CD8-positive, alpha-beta memory T cell (primary cell): ENCODE results near the gene GRAMD4. TPM values are rescaled to one million over a fixed set of nuclear protein-coding genes. Genes with fewer than 3 reads are reported as not detected.

Experiments used
- CTCF ChIA-PET: fragments of 350-600 bp; sonication (Branson Sonifier 250); formaldehyde crosslinking; loops from one replicate; lab custom pipeline; 2021; ENCODE audit warnings: antibody characterized with exemption; lab: Charles Lee
- POLR2A ChIA-PET: fragments of 350-600 bp; sonication (Branson Sonifier 250); formaldehyde crosslinking; loops from one replicate; lab custom pipeline; 2021; ENCODE audit warnings: antibody characterized with exemption; lab: Charles Lee
- DNase-seq, 5 donors: peaks; one replicate each; pipeline versions ENCODE4 v3.0.0 to v3.0.0-alpha.2; 2020 to 2022; ENCODE audit warnings: mixed read lengths in 1 of 5
- H3K27ac ChIP-seq: one replicate; pipeline ENCODE4 v1.7.0; 2013; ENCODE audit warnings: low read depth, mild to moderate bottlenecking, low read length, moderate library complexity
- H3K27me3 ChIP-seq: 2 replicates; pipeline ENCODE4 v1.7.0; 2013; ENCODE audit warnings: low read length, mild to moderate bottlenecking; ENCODE audit not compliant: insufficient read depth, poor library complexity, severe bottlenecking
- H3K36me3 ChIP-seq: 2 replicates; pipeline ENCODE4 v1.7.0; 2013; ENCODE audit warnings: mild to moderate bottlenecking, low read length, moderate library complexity; ENCODE audit not compliant: insufficient read depth
- H3K4me1 ChIP-seq: 2 replicates; pipeline ENCODE4 v1.7.0; 2013; ENCODE audit warnings: mild to moderate bottlenecking, low read length, moderate library complexity; ENCODE audit not compliant: insufficient read depth
- H3K4me3 ChIP-seq: 2 replicates; pipeline ENCODE4 v1.7.0; 2013; ENCODE audit warnings: mild to moderate bottlenecking, low read length
- H3K9me3 ChIP-seq: 2 replicates; pipeline ENCODE4 v1.7.0; 2013; ENCODE audit warnings: mild to moderate bottlenecking, low read length
- H3K27ac Mint-ChIP-seq, 8 donors: one replicate each; pipeline ENCODE4 v1.8.0; 2020 to 2021; ENCODE audit warnings: mixed read lengths in 8 of 8, mild to moderate bottlenecking in 6 of 8, inconsistent platforms in 3 of 8, moderate library complexity in 3 of 8
- H3K27me3 Mint-ChIP-seq, 2 donors: one replicate each; pipeline ENCODE4 v1.8.0; 2020 to 2021; ENCODE audit warnings: mixed read lengths in 2 of 2, mild to moderate bottlenecking in 1 of 2, moderate library complexity in 1 of 2
- H3K36me3 Mint-ChIP-seq, 3 donors: one replicate each; pipeline ENCODE4 v1.8.0; 2020 to 2021; ENCODE audit warnings: mixed read lengths in 3 of 3, inconsistent platforms in 1 of 3, mild to moderate bottlenecking in 1 of 3
- H3K4me1 Mint-ChIP-seq, 3 donors: one replicate each; pipeline ENCODE4 v1.8.0; 2020 to 2021; ENCODE audit warnings: mixed read lengths in 3 of 3, inconsistent platforms in 1 of 3, mild to moderate bottlenecking in 1 of 3
- H3K4me3 Mint-ChIP-seq, 7 donors: one replicate each; pipeline ENCODE4 v1.8.0; 2020 to 2021; ENCODE audit warnings: mixed read lengths in 7 of 7, mild to moderate bottlenecking in 6 of 7, moderate library complexity in 4 of 7, inconsistent platforms in 2 of 7
- H3K9me3 Mint-ChIP-seq, 5 donors: one replicate each; pipeline ENCODE4 v1.8.0; 2020 to 2022; ENCODE audit warnings: mixed read lengths in 5 of 5, mild to moderate bottlenecking in 3 of 5, moderate library complexity in 2 of 5, inconsistent platforms in 1 of 5
- polyA plus RNA-seq: library from polyadenylated mRNA; unstranded; fragments of 300-500 nt; fragmentation: Illumina TruSeq; gene quantifications from one replicate; pipeline ENCODE4 v1.2.3, GENCODE V29; 2021
- total RNA-seq, 2 experiments: library from RNA; stranded (reverse); gene quantifications; one replicate each; pipeline ENCODE4 v1.2.3, GENCODE V29; 2021

Gene GRAMD4
- total and polyA plus RNA-seq, 3 experiments from 2014 or later, result 7.6 to 33.0 (median 25.3) TPM

DNA sequence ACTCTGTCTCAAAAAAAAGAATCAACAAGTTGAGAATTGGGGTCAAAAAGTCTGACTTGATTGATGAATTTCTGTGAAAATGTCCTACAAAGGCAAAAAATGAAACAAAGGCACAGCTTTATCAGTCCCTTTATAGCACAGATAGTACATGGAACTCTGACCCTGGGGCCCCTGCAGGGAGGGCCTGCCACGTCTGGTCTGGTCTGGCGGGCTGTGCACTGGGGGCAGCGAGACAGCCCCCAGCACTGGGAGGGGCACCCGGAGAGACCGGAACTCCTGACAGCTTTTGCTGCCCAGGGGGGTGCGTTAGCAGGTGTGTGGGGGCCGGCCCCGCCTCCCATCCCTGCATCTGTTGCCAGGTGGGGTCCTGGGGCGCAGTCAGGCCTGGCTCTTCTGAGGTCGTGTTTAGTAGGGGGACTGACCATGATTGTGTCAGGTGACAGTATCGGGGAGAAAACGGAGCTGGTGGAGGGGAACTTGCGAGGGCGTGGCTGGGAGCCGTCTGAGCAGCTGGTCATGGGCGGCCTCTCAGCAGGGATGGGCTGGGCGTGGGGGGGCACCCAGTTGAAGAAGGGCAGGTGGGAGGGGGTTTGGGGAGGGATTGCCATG lies 51.7 kb downstream of the GRAMD4 start:
- POLR2A ChIA-PET, result no interaction called here
- H3K36me3 ChIP-seq, result no peaks in the 10 kb centered on the region
- CTCF ChIA-PET, result interaction anchor here (0.9 to 1.5 kb wide), 3 partner anchors 16 to 109 kb away, joined by 3 to 4 read pairs (median 3); no protein-coding TSS in a partner anchor
- no peak overlapping the region for H3K4me3 Mint-ChIP-seq
- H3K4me1 Mint-ChIP-seq, result peaks cover 12 to 31% (median 19%) of the 10 kb centered on the region in 3 donors
- no peaks in the 10 kb centered on the region for H3K9me3 ChIP-seq
- H3K27me3 ChIP-seq, result no peaks in the 10 kb centered on the region
- no peak overlapping the region for H3K27ac Mint-ChIP-seq
- H3K27ac ChIP-seq, result no peak overlapping the region
- no peaks in the 10 kb centered on the region for H3K9me3 Mint-ChIP-seq
- peaks cover 0 to 18% (median 1%) of the 10 kb centered on the region in 3 donors for H3K36me3 Mint-ChIP-seq
- no peak overlapping the region for H3K4me3 ChIP-seq
- no peak for DNase-seq
- H3K27me3 Mint-ChIP-seq, result no peaks in the 10 kb centered on the region
- H3K4me1 ChIP-seq, result peaks cover 25% of the 10 kb centered on the region

DNA sequence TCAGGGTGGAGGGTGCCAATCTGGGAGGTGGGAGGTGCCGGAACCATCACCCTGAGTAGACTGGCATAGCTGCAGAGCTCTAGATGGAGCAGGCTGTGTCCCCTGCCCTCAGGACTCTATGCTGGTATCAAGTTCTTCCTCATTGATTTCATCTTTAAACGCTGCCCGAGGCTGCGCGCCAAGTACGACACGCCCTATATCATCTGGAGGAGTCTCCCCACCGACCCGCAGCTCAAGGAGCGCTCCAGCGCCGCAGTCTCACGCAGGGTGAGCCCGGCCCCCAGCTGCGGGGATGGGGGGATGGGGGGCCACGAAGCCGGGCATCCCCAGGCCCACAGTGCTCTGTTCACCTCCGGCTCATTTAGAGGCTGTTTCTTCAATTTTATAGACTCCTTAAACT lies 52.5 kb downstream of the GRAMD4 start:
- Mint-ChIP-seq H3K27ac (peak overlapping the region in 4 of 8 donors; percentile 38 to 98 (median 75)), H3K9me3 (no peaks in the 10 kb centered on the region), H3K4me3 (peak overlapping the region in 1 of 7 donors; percentile 27), H3K36me3 (peaks cover 0 to 13% (median 1%) of the 10 kb centered on the region in 3 donors), H3K27me3 (no peaks in the 10 kb centered on the region), H3K4me1 (peaks cover 12 to 32% (median 19%) of the 10 kb centered on the region in 3 donors)
- Histone ChIP-seq H3K9me3 (no peaks in the 10 kb centered on the region), H3K4me1 (peaks cover 25% of the 10 kb centered on the region), H3K27me3 (no peaks in the 10 kb centered on the region), H3K27ac (no peak overlapping the region), H3K36me3 (no peaks in the 10 kb centered on the region), H3K4me3 (no peak overlapping the region)
- DNase-seq, result no peak
- ChIA-PET CTCF (interaction anchor here (0.9 to 1.3 kb wide), 2 partner anchors 84 to 109 kb away, joined by 3 read pairs; no protein-coding TSS in a partner anchor), POLR2A (no interaction called here)

DNA sequence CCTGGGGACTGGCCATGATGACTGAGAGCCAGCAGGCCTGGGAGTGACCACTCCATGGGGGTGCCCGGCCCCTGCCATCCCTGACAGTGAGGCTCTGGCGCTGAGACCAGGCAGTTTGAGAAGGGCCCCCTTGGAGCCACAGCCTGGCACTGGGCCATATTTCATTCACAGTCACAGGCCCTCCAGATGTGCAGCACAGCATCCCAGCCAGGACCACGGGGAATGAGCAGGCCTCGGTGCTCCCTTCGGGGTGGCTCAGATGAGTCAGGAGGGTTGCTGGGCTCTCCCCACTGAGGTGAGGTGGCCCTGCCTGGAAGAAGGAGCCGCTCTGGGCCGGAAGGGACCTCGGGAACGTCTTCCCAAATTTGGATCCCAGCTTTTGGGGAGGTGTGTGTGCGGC lies 53.0 kb downstream of the GRAMD4 start:
- H3K36me3 Mint-ChIP-seq, result peaks cover 0 to 13% (median 1%) of the 10 kb centered on the region in 3 donors
- Histone ChIP-seq H3K36me3 (no peaks in the 10 kb centered on the region), H3K4me3 (no peak overlapping the region), H3K9me3 (no peaks in the 10 kb centered on the region), H3K27ac (no peak overlapping the region), H3K4me1 (peaks cover 25% of the 10 kb centered on the region), H3K27me3 (no peaks in the 10 kb centered on the region)
- H3K27me3 Mint-ChIP-seq, result no peaks in the 10 kb centered on the region
- H3K4me3 Mint-ChIP-seq, result peak overlapping the region in 5 of 7 donors; percentile 89 to 96 (median 94)
- peaks cover 12 to 36% (median 19%) of the 10 kb centered on the region in 3 donors for H3K4me1 Mint-ChIP-seq
- POLR2A ChIA-PET, result no interaction called here
- H3K9me3 Mint-ChIP-seq, result no peaks in the 10 kb centered on the region
- DNase-seq, result no peak
- H3K27ac Mint-ChIP-seq, result peak overlapping the region in 4 of 8 donors; percentile 38 to 98 (median 74)
- CTCF ChIA-PET, result interaction anchor here (0.9 kb wide), 1 partner anchor 110 kb away, joined by 3 read pairs; no protein-coding TSS in a partner anchor

DNA sequence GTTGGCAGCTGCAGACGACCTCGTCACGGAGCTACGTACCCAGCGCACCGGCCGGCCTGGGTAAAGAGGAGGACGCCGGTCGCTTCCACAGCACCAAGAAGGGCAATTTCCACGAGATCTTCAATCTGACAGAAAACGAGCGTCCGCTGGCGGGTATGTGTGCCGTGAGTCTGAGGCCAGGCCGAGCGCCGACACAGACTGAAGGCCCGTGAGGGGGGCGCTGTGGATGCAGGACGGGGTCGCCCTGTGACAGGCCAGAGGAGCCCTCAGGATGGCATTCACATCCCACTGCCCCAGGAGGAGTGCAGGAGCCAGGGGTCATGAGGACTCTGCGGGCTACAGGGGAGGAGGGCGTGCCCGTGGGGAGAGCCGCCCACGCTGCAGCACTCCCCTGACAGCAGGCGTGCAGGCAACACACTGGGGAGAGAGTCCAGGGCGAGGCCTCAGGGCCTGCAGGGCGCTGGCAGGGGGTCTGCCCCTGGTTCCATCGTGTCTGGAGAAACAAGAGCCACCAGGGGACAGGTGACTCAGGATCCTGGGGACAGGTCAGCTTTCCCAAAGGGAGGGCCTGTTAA lies 53.6 kb downstream of the GRAMD4 start:
- H3K27ac Mint-ChIP-seq, result peak overlapping the region; percentile 56 to 98 (median 96)
- CTCF ChIA-PET, result interaction anchor here (1.0 kb wide), 1 partner anchor 110 kb away, joined by 4 read pairs; no protein-coding TSS in a partner anchor
- DNase-seq, result no peak

DNA sequence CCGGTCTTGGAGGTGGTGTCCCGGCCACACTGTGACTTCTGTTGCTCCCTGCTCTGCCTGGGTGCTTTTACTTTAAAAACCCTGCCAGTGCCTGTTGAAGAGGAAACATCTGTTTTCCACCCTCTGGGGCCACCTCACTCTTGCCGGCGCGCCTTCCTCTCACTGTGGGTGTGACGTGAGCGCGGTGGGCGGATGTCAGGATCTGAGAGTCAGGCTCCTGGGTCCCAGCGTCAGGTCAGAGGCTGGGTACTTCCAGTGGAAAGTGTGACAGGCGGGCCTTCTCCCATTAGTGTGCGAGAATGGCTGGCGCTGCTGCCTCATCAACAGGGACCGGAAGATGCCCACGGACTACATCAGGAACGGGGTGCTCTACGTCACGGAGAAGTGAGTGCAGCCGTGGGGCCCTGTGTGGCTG lies 54.2 kb downstream of the GRAMD4 start:
- no peaks in the 10 kb centered on the region for H3K9me3 Mint-ChIP-seq
- Histone ChIP-seq H3K4me1 (peaks cover 25% of the 10 kb centered on the region), H3K36me3 (no peaks in the 10 kb centered on the region), H3K27ac (peak overlapping the region; percentile 32), H3K4me3 (peak overlapping the region; percentile 56), H3K9me3 (no peaks in the 10 kb centered on the region), H3K27me3 (no peaks in the 10 kb centered on the region)
- ChIA-PET POLR2A (no interaction called here), CTCF (interaction anchor here (1.0 kb wide), 1 partner anchor 111 kb away, joined by 4 read pairs; no protein-coding TSS in a partner anchor)
- peak overlapping the region; percentile 82 to 98 (median 96) for H3K27ac Mint-ChIP-seq
- DNase-seq, result peak; percentile 74 to 88 (median 79)
- no peaks in the 10 kb centered on the region for H3K27me3 Mint-ChIP-seq
- H3K4me3 Mint-ChIP-seq, result peak overlapping the region; percentile 80 to 96 (median 92)
- peaks cover 12 to 36% (median 19%) of the 10 kb centered on the region in 3 donors for H3K4me1 Mint-ChIP-seq
- peaks cover 0 to 5% (median 1%) of the 10 kb centered on the region in 3 donors for H3K36me3 Mint-ChIP-seq

More for the DNA sequence above, 53.6 kb downstream of the GRAMD4 start:
- Mint-ChIP-seq H3K36me3 (peaks cover 0 to 10% (median 1%) of the 10 kb centered on the region in 3 donors), H3K27me3 (no peaks in the 10 kb centered on the region), H3K4me1 (peaks cover 12 to 36% (median 19%) of the 10 kb centered on the region in 3 donors), H3K4me3 (peak overlapping the region; percentile 80 to 96 (median 92)), H3K9me3 (no peaks in the 10 kb centered on the region)
- H3K4me1 ChIP-seq, result peaks cover 25% of the 10 kb centered on the region
- H3K27me3 ChIP-seq, result no peaks in the 10 kb centered on the region
- no peaks in the 10 kb centered on the region for H3K9me3 ChIP-seq
- H3K36me3 ChIP-seq, result no peaks in the 10 kb centered on the region
- peak overlapping the region; percentile 32 for H3K27ac ChIP-seq
- H3K4me3 ChIP-seq, result peak overlapping the region; percentile 56
- POLR2A ChIA-PET, result no interaction called here

DNA sequence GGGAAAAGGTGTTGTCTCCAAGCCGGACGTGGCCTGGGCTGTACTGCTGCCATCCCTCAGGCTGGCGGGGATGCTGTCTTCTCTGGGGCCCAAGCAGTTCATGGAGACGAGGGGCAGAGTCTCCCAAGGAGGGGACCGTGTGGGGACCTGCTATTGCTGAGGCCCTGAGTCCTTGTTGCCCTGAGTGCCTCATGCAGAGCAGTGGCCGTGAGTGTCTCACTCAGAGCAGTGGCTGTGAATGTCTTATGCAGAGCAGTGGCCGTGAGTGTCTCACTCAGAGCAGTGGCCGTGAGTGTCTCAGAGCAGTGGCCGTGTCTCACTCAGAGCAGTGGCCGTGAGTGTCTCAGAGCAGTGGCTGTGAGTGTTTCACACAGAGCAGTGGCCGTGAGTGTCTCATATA lies 54.7 kb downstream of the GRAMD4 start:
- peaks cover 0 to 2% (median 0%) of the 10 kb centered on the region in 3 donors for H3K36me3 Mint-ChIP-seq
- Histone ChIP-seq H3K4me3 (peak overlapping the region; percentile 56), H3K27me3 (no peaks in the 10 kb centered on the region), H3K4me1 (peaks cover 25% of the 10 kb centered on the region), H3K36me3 (no peaks in the 10 kb centered on the region), H3K9me3 (no peaks in the 10 kb centered on the region), H3K27ac (no peak overlapping the region)
- peak overlapping the region; percentile 80 to 96 (median 92) for H3K4me3 Mint-ChIP-seq
- ChIA-PET CTCF (no interaction called here), POLR2A (no interaction called here)
- no peak for DNase-seq
- peak overlapping the region; percentile 82 to 98 (median 96) for H3K27ac Mint-ChIP-seq
- H3K9me3 Mint-ChIP-seq, result no peaks in the 10 kb centered on the region
- no peaks in the 10 kb centered on the region for H3K27me3 Mint-ChIP-seq
- H3K4me1 Mint-ChIP-seq, result peaks cover 12 to 36% (median 19%) of the 10 kb centered on the region in 3 donors

DNA sequence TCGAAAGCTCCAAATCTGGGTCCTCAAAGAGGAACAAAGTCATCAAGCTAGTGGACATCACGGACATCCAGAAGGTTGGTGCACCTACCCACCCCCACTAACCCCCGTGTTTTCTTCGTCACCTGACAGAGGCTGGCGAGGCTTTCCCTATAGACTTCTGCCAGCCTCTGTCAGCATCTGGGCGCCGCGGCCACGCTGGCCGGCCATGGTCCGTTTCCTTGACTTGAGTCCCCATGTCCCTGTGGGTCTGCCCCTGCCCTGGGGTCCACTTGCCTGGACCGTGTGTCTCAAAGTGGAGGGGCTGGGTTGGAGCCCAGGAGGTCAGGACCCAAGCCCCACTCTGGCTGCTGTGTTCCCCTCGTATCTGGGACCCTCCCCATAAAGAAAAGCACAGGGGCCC lies 55.3 kb downstream of the GRAMD4 start:
- Histone ChIP-seq H3K36me3 (no peaks in the 10 kb centered on the region), H3K9me3 (no peaks in the 10 kb centered on the region), H3K4me3 (no peak overlapping the region), H3K27ac (no peak overlapping the region), H3K27me3 (no peaks in the 10 kb centered on the region), H3K4me1 (peaks cover 25% of the 10 kb centered on the region)
- H3K9me3 Mint-ChIP-seq, result no peaks in the 10 kb centered on the region
- CTCF ChIA-PET, result no interaction called here
- peaks cover 12 to 36% (median 19%) of the 10 kb centered on the region in 3 donors for H3K4me1 Mint-ChIP-seq
- H3K4me3 Mint-ChIP-seq, result peak overlapping the region in 6 of 7 donors; percentile 80 to 96 (median 92)
- peaks cover 0 to 2% (median 0%) of the 10 kb centered on the region in 3 donors for H3K36me3 Mint-ChIP-seq
- peak overlapping the region in 7 of 8 donors; percentile 82 to 98 (median 96) for H3K27ac Mint-ChIP-seq
- POLR2A ChIA-PET, result no interaction called here
- DNase-seq, result no peak
- H3K27me3 Mint-ChIP-seq, result no peaks in the 10 kb centered on the region

DNA sequence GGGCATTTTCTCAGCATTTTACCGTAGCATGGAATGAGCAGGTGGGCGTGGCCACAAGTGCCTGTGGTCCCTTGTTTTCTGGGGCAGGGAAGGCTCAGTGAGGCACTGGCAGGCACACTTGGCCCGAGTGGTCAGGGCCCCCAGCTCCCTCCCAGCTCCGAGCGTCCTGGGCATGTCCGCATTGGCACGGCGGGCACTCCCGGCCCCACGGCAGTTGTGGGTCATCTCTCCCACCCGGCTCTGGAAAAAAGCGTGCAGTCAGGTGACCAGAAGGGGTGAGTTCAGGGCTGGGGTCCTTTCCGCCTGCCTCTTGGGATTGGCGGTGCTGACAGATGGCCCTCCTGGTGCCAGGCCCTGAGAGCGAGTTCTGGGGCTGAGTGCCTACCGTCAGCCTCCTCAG lies 55.8 kb downstream of the GRAMD4 start:
- Histone ChIP-seq H3K27me3 (no peaks in the 10 kb centered on the region), H3K36me3 (no peaks in the 10 kb centered on the region), H3K4me1 (peaks cover 25% of the 10 kb centered on the region), H3K4me3 (no peak overlapping the region), H3K9me3 (no peaks in the 10 kb centered on the region), H3K27ac (no peak overlapping the region)
- peak overlapping the region in 3 of 7 donors; percentile 9 to 37 (median 11) for H3K4me3 Mint-ChIP-seq
- ChIA-PET CTCF (no interaction called here), POLR2A (no interaction called here)
- peaks cover 0 to 2% (median 0%) of the 10 kb centered on the region in 3 donors for H3K36me3 Mint-ChIP-seq
- peaks cover 12 to 36% (median 19%) of the 10 kb centered on the region in 3 donors for H3K4me1 Mint-ChIP-seq
- H3K27me3 Mint-ChIP-seq, result no peaks in the 10 kb centered on the region
- no peaks in the 10 kb centered on the region for H3K9me3 Mint-ChIP-seq
- DNase-seq, result no peak
- H3K27ac Mint-ChIP-seq, result peak overlapping the region in 3 of 8 donors; percentile 29 to 70 (median 42)
